ENCODE measurements around the gene SVEP1. TPM values are rescaled to one million over a fixed set of nuclear protein-coding genes. Genes with fewer than 3 reads are reported as not detected.

SVEP1 gene
- total RNA-seq, 1 experiment from 2014 or later, result 0.05 TPM

- no TSS peak for BruUV-seq (replicated peaks)
- H3K27ac ChIP-seq (ENCODE audit: low read length), result no peak overlapping the region
- ATAC-seq, result no peak
- ChIA-PET CTCF (no interaction called here), POLR2A (no interaction called here)
- intact Hi-C loops (cut with micrococcal nuclease; ENCODE audit: unreplicated experiment), result no loop called here
- H3K4me1 ChIP-seq (ENCODE audit: control insufficient read depth, insufficient read depth, low read length), result no peaks in the 10 kb centered on the region
- no peaks in the 10 kb centered on the region for H3K27me3 ChIP-seq (ENCODE audit: control insufficient read depth, insufficient read depth, low read length)
- in situ Hi-C loops (cut with HindIII; ENCODE audit: low pct_unique_long_range_greater_than_20kb, low sequenced_read_pairs), result no loop called here
- TF ChIP-seq TCF7L2 (IDR thresholded peaks at IDR 0.05; ENCODE audit: low read depth, low read length) (no peak), CTCF (IDR thresholded peaks at IDR 0.05) (no peak), POLR2AphosphoS5 (IDR thresholded peaks at IDR 0.05; ENCODE audit: low read depth, low read length) (no peak), REST (IDR thresholded peaks at IDR 0.05; ENCODE audit: insufficient read depth in 1 of 2, low read depth in 2 of 2, low read length in 1 of 2) (no peak), SIN3A (IDR thresholded peaks at IDR 0.05; ENCODE audit: borderline replicate concordance, insufficient read depth, low read depth, low read length) (no peak)
- no peaks in the 10 kb centered on the region for H3K9me3 ChIP-seq (ENCODE audit: control insufficient read depth, insufficient read depth, low read depth, low read length)
- no peak for DNase-seq (ENCODE audit: low read depth, low spot score)
- no peak overlapping the region for H3K4me3 ChIP-seq (ENCODE audit: low read depth in 2 of 2, low read length in 2 of 2)
- no peaks in the 10 kb centered on the region for H3K36me3 ChIP-seq (ENCODE audit: control insufficient read depth, insufficient read depth, low read length)
Observed at GRCh38 chr9:110355911-110356310, 223.6 kb downstream of the SVEP1 start.

GRCh38 chr9:110351009-110351467, 228.5 kb downstream of the SVEP1 start:
- Histone ChIP-seq H3K9me3 (ENCODE audit: control insufficient read depth, insufficient read depth, low read depth, low read length) (no peaks in the 10 kb centered on the region), H3K27ac (ENCODE audit: low read length) (no peak overlapping the region), H3K36me3 (ENCODE audit: control insufficient read depth, insufficient read depth, low read length) (no peaks in the 10 kb centered on the region), H3K4me1 (ENCODE audit: control insufficient read depth, insufficient read depth, low read length) (no peaks in the 10 kb centered on the region), H3K27me3 (ENCODE audit: control insufficient read depth, insufficient read depth, low read length) (no peaks in the 10 kb centered on the region), H3K4me3 (ENCODE audit: low read depth in 2 of 2, low read length in 2 of 2) (no peak overlapping the region)
- BruUV-seq (replicated peaks), result no TSS peak
- in situ Hi-C loops (cut with HindIII; ENCODE audit: low pct_unique_long_range_greater_than_20kb, low sequenced_read_pairs), result no loop called here
- ATAC-seq (no peak), DNase-seq (ENCODE audit: low read depth, low spot score) (no peak)
- CTCF ChIA-PET, result no interaction called here
- POLR2A ChIA-PET, result no interaction called here
- intact Hi-C loops (cut with micrococcal nuclease; ENCODE audit: unreplicated experiment), result no loop called here
- TF ChIP-seq TCF7L2 (IDR thresholded peaks at IDR 0.05; ENCODE audit: low read depth, low read length), result no peak
- no peak for TF ChIP-seq REST (IDR thresholded peaks at IDR 0.05; ENCODE audit: insufficient read depth in 1 of 2, low read depth in 2 of 2, low read length in 1 of 2)
- TF ChIP-seq SIN3A (IDR thresholded peaks at IDR 0.05; ENCODE audit: borderline replicate concordance, insufficient read depth, low read depth, low read length), result no peak
- no peak for TF ChIP-seq CTCF (IDR thresholded peaks at IDR 0.05)
- no peak for TF ChIP-seq POLR2AphosphoS5 (IDR thresholded peaks at IDR 0.05; ENCODE audit: low read depth, low read length)
